HG03460 (cell line): ENCODE measurements around the gene KCNJ8.

Experiments
- ATAC-seq: cut with Tn5 transposase; IDR thresholded peaks from one replicate; pipeline ENCODE4 v1.9.1; 2021; ENCODE audit not compliant: unreplicated experiment

KCNJ8 gene

GRCh38 chr12:21718944-21719650, 55.4 kb downstream of the KCNJ8 start:
- ATAC-seq, result no peak

- no peak for ATAC-seq
Observed at GRCh38 chr12:21718403-21718802, 56.1 kb downstream of the KCNJ8 start.

- no peak for ATAC-seq
Observed at GRCh38 chr12:21717767-21718166, 56.7 kb downstream of the KCNJ8 start.

- ATAC-seq, result no peak
Observed at GRCh38 chr12:21715386-21715785, 59.1 kb downstream of the KCNJ8 start.
